HCT116 (cell line): ENCODE measurements around the gene PHF20. TPM values are rescaled to one million over a fixed set of nuclear protein-coding genes. Genes with fewer than 3 reads are reported as not detected.

ENCODE experiments used
- ATAC-seq: fragments of 200-7000 bp; cut with Tn5 transposase; 2 replicates; pipeline ENCODE4 v1.9.1; 2020; ENCODE audit warnings: mild to moderate bottlenecking, moderate library complexity
- BruUV-seq: library from RNA; stranded (reverse); fragments of 400-500 nt; replicated peaks from 2 replicates; lab custom pipeline; 2021; lab: Mats Ljungman, UMichigan
- CTCF ChIA-PET: fragments of 300-600 bp; sonication (Branson Sonifier 250); formaldehyde crosslinking; loops from one replicate; lab custom pipeline; 2021; ENCODE audit warnings: antibody characterized with exemption; lab: Charles Lee
- POLR2A ChIA-PET: fragments of 300-600, 350-600 bp; sonication (Branson Sonifier 250); formaldehyde crosslinking; loops from one replicate; lab custom pipeline; 2021; ENCODE audit warnings: antibody characterized with exemption; lab: Charles Lee
- RAD21 ChIA-PET, 2 experiments: fragments of 300-600 bp; sonication (Branson Sonifier 250); formaldehyde crosslinking; loops; one replicate each; lab custom pipeline; 2023; ENCODE audit warnings: low total read pairs in 2 of 2; ENCODE audit not compliant: uncharacterized antibody in 2 of 2, unreplicated experiment in 2 of 2, low non-redundant PET in 1 of 2; lab: Charles Lee
- DNase-seq: peaks from one replicate; pipeline ENCODE4 v3.0.0-alpha.2; 2010; ENCODE audit warnings: low read depth, low spot score
- H2AFZ ChIP-seq: fragments of 200-600 bp; shearing (Covaris generic), sonication (generic); 2 replicates; pipeline ENCODE4 v1.6.1; 2017; ENCODE audit warnings: low read depth, mixed run types, mixed read lengths, antibody characterized with exemption, low read length; ENCODE audit not compliant: poor library complexity, severe bottlenecking
- H3K27ac ChIP-seq: 2 replicates; pipeline ENCODE4 v1.5.1; 2012; ENCODE audit warnings: low read depth, low read length
- H3K27me3 ChIP-seq: fragments of 200-600 bp; sonication (generic); 2 replicates; pipeline ENCODE4 v1.6.1; 2016; ENCODE audit warnings: mixed run types, low read length, mixed read lengths; ENCODE audit not compliant: insufficient read depth
- H3K36me3 ChIP-seq, 2 experiments: fragments of 200-500 bp in 1 of 2; fragments of 200-600 bp in 1 of 2; sonication (Bioruptor generic) in 1 of 2; sonication (generic) in 1 of 2; 2 replicates each; pipeline versions ENCODE4 v1.5.1 to v1.6.1; 2014 to 2016; ENCODE audit warnings: low read length in 2 of 2, inconsistent platforms in 1 of 2, mixed read lengths in 1 of 2, mixed run types in 1 of 2; ENCODE audit not compliant: insufficient read depth in 2 of 2, control insufficient read depth in 1 of 2
- H3K4me1 ChIP-seq, 2 experiments: fragments of 200-600 bp in 1 of 2; sonication (generic) in 1 of 2; 2 replicates each; pipeline versions ENCODE4 v1.5.1 to v1.6.1; 2012 to 2017; ENCODE audit warnings: low read length in 2 of 2, inconsistent platforms in 1 of 2, mild to moderate bottlenecking in 1 of 2, mixed read lengths in 1 of 2, mixed run types in 1 of 2, moderate library complexity in 1 of 2; ENCODE audit not compliant: insufficient read depth in 2 of 2, control insufficient read depth in 1 of 2
- H3K4me2 ChIP-seq: fragments of 200-600 bp; sonication (generic); 2 replicates; pipeline ENCODE4 v1.6.1; 2017; ENCODE audit warnings: mixed run types, low read length, mixed read lengths
- H3K4me3 ChIP-seq, 2 experiments: fragments of 200-600 bp in 1 of 2; sonication (generic) in 1 of 2; replicated peaks in 1 of 2; 2 replicates each; pipeline ENCODE4 v1.5.1; 2011 to 2016; ENCODE audit warnings: low read length in 2 of 2, control low read depth in 1 of 2, low read depth in 1 of 2, mild to moderate bottlenecking in 1 of 2, mixed read lengths in 1 of 2, mixed run types in 1 of 2
- H3K79me2 ChIP-seq: fragments of 200-600 bp; sonication (generic); 2 replicates; pipeline ENCODE4 v1.6.1; 2017; ENCODE audit warnings: mild to moderate bottlenecking, mixed run types, low read length, moderate library complexity, mixed read lengths; ENCODE audit not compliant: insufficient read depth
- H3K9ac ChIP-seq: fragments of 200-600 bp; sonication (generic); 2 replicates; pipeline ENCODE4 v1.6.1; 2016; ENCODE audit warnings: low read length, mixed read lengths
- H3K9me2 ChIP-seq: fragments of 200-600 bp; sonication (generic), shearing (Covaris generic); 2 replicates; pipeline ENCODE4 v1.6.1; 2017; ENCODE audit warnings: mixed run types, mild to moderate bottlenecking, moderate library complexity; ENCODE audit not compliant: insufficient read depth
- H3K9me3 ChIP-seq, 2 experiments: fragments of 200-500 bp in 1 of 2; fragments of 200-600 bp in 1 of 2; sonication (Bioruptor generic) in 1 of 2; sonication (generic) in 1 of 2; 2 replicates each; pipeline ENCODE4 v1.6.1; 2014 to 2017; ENCODE audit warnings: low read length in 2 of 2, mixed read lengths in 2 of 2, inconsistent platforms in 1 of 2, low read depth in 1 of 2, mild to moderate bottlenecking in 1 of 2, mixed run types in 1 of 2, moderate library complexity in 1 of 2; ENCODE audit not compliant: control insufficient read depth in 1 of 2, insufficient read depth in 1 of 2
- H4K20me1 ChIP-seq: fragments of 200-600 bp; sonication (generic), shearing (Covaris generic); 2 replicates; pipeline ENCODE4 v1.6.1; 2017; ENCODE audit warnings: mixed run types, mild to moderate bottlenecking, moderate library complexity; ENCODE audit not compliant: insufficient read depth
- CBX3 ChIP-seq: IDR thresholded peaks from 2 replicates; pipeline ENCODE4 v1.6.1; 2012; ENCODE audit warnings: low read depth
- CEBPB ChIP-seq: IDR thresholded peaks from 2 replicates; pipeline ENCODE4 v1.6.1; 2012; ENCODE audit warnings: low read depth
- EGR1 ChIP-seq: IDR thresholded peaks from 2 replicates; pipeline ENCODE4 v1.6.1; 2012; ENCODE audit warnings: low read depth
- FOSL1 ChIP-seq: IDR thresholded peaks from 2 replicates; pipeline ENCODE4 v1.6.1; 2012; ENCODE audit warnings: low read depth
- JUND ChIP-seq: IDR thresholded peaks from 2 replicates; pipeline ENCODE4 v1.6.1; 2012
- RAD21 ChIP-seq: IDR thresholded peaks from 2 replicates; pipeline ENCODE4 v1.6.1; 2012; ENCODE audit warnings: low read depth, mild to moderate bottlenecking
- SIN3A ChIP-seq: IDR thresholded peaks from 2 replicates; pipeline ENCODE4 v1.6.1; 2012; ENCODE audit warnings: low read depth
- TCF7L2 ChIP-seq: IDR thresholded peaks from 2 replicates; pipeline ENCODE4 v1.7.0; 2011; ENCODE audit warnings: borderline replicate concordance, inconsistent platforms; ENCODE audit not compliant: insufficient read depth, insufficient read length; ENCODE audit errors: extremely low read depth
- ZFX ChIP-seq: fragments of 450-650 bp; IDR thresholded peaks from 2 replicates; pipeline ENCODE4 v1.6.1; 2017
- ZNF274 ChIP-seq: fragments of 200-500 bp; sonication (Bioruptor generic); IDR thresholded peaks from 2 replicates; pipeline ENCODE4 v1.6.1; 2014; ENCODE audit warnings: mild to moderate bottlenecking, low read depth, low read length, inconsistent platforms
- intact Hi-C: fragments of 100-400 bp; cut with micrococcal nuclease; formaldehyde crosslinking; loops from 2 replicates; pipeline ENCODE4 v1.10.0; 2022
- total RNA-seq: library from RNA; stranded (reverse); gene quantifications from one replicate; pipeline ENCODE4 v1.2.1, GENCODE V29; 2021; ENCODE audit not compliant: unreplicated experiment
- TF ChIP-seq, protein P1 (sequence below): IDR thresholded peaks from 2 replicates; pipeline ENCODE4 v1.6.1; 2012
- TF ChIP-seq, protein P2 (sequence below), 3 experiments: fragments of 200-600 bp in 1 of 3; sonication (generic) in 1 of 3; IDR thresholded peaks in 2 of 3; conservative IDR thresholded peaks in 1 of 3; 2 replicates each; pipeline ENCODE4 v1.5.1; 2012 to 2017; ENCODE audit warnings: low read depth in 2 of 3, low read length in 2 of 3, antibody characterized with exemption in 1 of 3, borderline replicate concordance in 1 of 3, control low read depth in 1 of 3, mild to moderate bottlenecking in 1 of 3, mixed read lengths in 1 of 3, mixed run types in 1 of 3, moderate library complexity in 1 of 3; ENCODE audit not compliant: insufficient read depth in 1 of 3

PHF20 gene
- total RNA-seq, 1 experiment from 2014 or later = 40.8 TPM

DNA sequence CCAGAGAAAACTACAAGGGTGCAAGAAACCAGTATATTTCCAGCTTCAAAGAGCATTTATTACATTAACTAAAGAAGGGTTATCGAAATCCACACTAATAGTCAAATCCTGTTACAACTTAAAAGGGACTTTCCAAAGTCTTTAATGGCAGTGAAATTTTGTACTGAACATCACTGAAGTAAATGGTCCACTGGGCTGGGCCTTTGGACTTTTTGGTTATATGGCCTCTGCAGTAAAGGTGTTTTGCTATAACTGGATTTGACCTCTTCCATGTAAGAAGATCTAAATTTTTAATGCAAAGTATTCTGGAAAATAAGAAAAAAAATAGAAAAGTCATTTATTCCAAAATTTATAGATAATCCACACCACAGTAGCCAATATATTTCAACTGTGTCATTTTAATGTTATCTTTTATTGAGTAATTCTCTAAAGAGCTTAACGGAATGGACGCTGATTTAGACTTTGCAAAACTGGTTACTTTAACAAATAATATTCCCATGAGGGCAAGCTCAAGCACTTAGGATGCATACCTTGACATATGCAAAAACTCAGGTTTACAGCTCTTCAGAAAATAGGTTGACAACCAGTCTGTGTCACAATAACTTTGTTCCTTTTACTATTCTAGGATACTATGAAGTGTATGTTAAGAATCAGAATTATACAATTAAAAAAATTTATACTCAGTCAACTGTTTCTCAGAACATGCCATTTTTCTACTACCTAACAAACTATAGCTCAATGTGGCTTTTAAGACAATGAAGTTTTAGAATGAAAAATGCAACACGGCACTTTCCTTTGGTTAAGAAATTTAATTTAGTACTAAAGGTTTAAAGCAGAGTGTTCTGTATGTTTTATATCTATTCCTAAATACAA is 36.8 kb upstream of the PHF20 start:
- ChIA-PET POLR2A (interaction anchor here (1.0 to 1.5 kb wide), 2 partner anchors 8 to 258 kb away, joined by 3 read pairs; no protein-coding TSS in a partner anchor), RAD21 (no interaction called here), CTCF (no interaction called here)
- H3K27me3 ChIP-seq = no peaks in the 10 kb centered on the region
- no peak overlapping the region for H3K4me2 ChIP-seq
- H3K4me1 ChIP-seq = peaks cover 0 to 7% of the 10 kb centered on the region in 2 experiments; a peak in 3 of 4 replicates
- H2AFZ ChIP-seq = no peak overlapping the region
- intact Hi-C loops = no loop called here
- TF ChIP-seq CEBPB = no peak
- no peak for TF ChIP-seq SIN3A
- TF ChIP-seq FOSL1 = no peak
- no peak for TF ChIP-seq RAD21
- TF ChIP-seq TCF7L2 = no peak
- no peak for TF ChIP-seq ZFX
- TF ChIP-seq ZNF274 = no peak
- TF ChIP-seq, protein P1, sequence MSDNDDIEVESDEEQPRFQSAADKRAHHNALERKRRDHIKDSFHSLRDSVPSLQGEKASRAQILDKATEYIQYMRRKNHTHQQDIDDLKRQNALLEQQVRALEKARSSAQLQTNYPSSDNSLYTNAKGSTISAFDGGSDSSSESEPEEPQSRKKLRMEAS = no peak
- TF ChIP-seq CBX3 = no peak
- TF ChIP-seq JUND = no peak
- TF ChIP-seq EGR1 = no peak
- TF ChIP-seq, protein P2, sequence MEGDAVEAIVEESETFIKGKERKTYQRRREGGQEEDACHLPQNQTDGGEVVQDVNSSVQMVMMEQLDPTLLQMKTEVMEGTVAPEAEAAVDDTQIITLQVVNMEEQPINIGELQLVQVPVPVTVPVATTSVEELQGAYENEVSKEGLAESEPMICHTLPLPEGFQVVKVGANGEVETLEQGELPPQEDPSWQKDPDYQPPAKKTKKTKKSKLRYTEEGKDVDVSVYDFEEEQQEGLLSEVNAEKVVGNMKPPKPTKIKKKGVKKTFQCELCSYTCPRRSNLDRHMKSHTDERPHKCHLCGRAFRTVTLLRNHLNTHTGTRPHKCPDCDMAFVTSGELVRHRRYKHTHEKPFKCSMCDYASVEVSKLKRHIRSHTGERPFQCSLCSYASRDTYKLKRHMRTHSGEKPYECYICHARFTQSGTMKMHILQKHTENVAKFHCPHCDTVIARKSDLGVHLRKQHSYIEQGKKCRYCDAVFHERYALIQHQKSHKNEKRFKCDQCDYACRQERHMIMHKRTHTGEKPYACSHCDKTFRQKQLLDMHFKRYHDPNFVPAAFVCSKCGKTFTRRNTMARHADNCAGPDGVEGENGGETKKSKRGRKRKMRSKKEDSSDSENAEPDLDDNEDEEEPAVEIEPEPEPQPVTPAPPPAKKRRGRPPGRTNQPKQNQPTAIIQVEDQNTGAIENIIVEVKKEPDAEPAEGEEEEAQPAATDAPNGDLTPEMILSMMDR (IDR thresholded peaks at IDR 0.05 in 2 of 3, conservative IDR thresholded peaks at IDR 0.05 in 1 of 3; ENCODE audit: borderline replicate concordance in 1 of 3, insufficient read depth in 1 of 3, low read depth in 2 of 3, low read length in 2 of 3) = no peak
- H3K36me3 ChIP-seq = peaks cover 78 to 92% of the 10 kb centered on the region in 2 experiments
- no peak overlapping the region for H3K4me3 ChIP-seq
- BruUV-seq = no TSS peak
- peaks cover 81% of the 10 kb centered on the region for H4K20me1 ChIP-seq
- H3K9ac ChIP-seq = no peak overlapping the region
- no peaks in the 10 kb centered on the region for H3K9me3 ChIP-seq
- H3K9me2 ChIP-seq = no peaks in the 10 kb centered on the region
- DNase-seq (no peak), ATAC-seq (no peak)
- no peak overlapping the region for H3K27ac ChIP-seq
- H3K79me2 ChIP-seq = peaks cover 100% of the 10 kb centered on the region
